SU-DHL-6 (cell line): ENCODE results near the gene IP6K3.

ENCODE experiments used
- H2AFZ ChIP-seq: fragments of 200-600 bp; sonication (generic); 2 replicates; pipeline ENCODE4 v1.6.1; 2014; ENCODE audit warnings: low read depth, mild to moderate bottlenecking, moderate library complexity, mixed read lengths, antibody characterized with exemption, low read length; ENCODE audit not compliant: severe bottlenecking
- H3F3A ChIP-seq: fragments of 200-600 bp; shearing (Covaris generic); 2 replicates; pipeline ENCODE4 v1.6.0; 2016; ENCODE audit warnings: antibody characterized with exemption, mild to moderate bottlenecking; ENCODE audit not compliant: insufficient read depth
- H3K27ac ChIP-seq: fragments of 200-600 bp; sonication (generic); 2 replicates; pipeline ENCODE4 v1.5.1; 2016; ENCODE audit warnings: low read depth, mild to moderate bottlenecking, low read length, moderate library complexity, mixed read lengths
- H3K27me3 ChIP-seq: fragments of 200-600 bp; sonication (generic), shearing (Covaris generic); 2 replicates; pipeline ENCODE4 v1.6.0; 2014; ENCODE audit warnings: mild to moderate bottlenecking, low read length
- H3K36me3 ChIP-seq: fragments of 200-600 bp; sonication (generic); 2 replicates; pipeline ENCODE4 v1.6.1; 2014; ENCODE audit warnings: mild to moderate bottlenecking, low read length, mixed read lengths
- H3K4me2 ChIP-seq: fragments of 300-600, 200-600 bp; shearing (Covaris generic), sonication (generic); 2 replicates; pipeline ENCODE4 v1.6.0; 2014; ENCODE audit warnings: low read length, low read depth, mild to moderate bottlenecking; ENCODE audit not compliant: poor library complexity, severe bottlenecking
- H3K4me3 ChIP-seq: fragments of 200-600 bp; sonication (generic); 2 replicates; pipeline ENCODE4 v1.5.1; 2014; ENCODE audit warnings: antibody characterized with exemption, low read length, mild to moderate bottlenecking, mixed read lengths; ENCODE audit not compliant: insufficient read depth, poor library complexity, severe bottlenecking
- H3K79me2 ChIP-seq: fragments of 200-600 bp; sonication (generic); 2 replicates; pipeline ENCODE4 v1.6.1; 2014; ENCODE audit warnings: mild to moderate bottlenecking, low read length, moderate library complexity; ENCODE audit not compliant: insufficient read depth
- H3K9ac ChIP-seq: fragments of 200-600 bp; sonication (generic); 2 replicates; pipeline ENCODE4 v1.7.0; 2014; ENCODE audit warnings: mild to moderate bottlenecking, low read length
- H3K9me2 ChIP-seq: fragments of 200-600 bp; sonication (generic); replicated peaks from 2 replicates; pipeline ENCODE4 v1.6.1; 2014; ENCODE audit warnings: low read length; ENCODE audit not compliant: insufficient read depth
- H3K9me3 ChIP-seq: fragments of 200-600 bp; sonication (generic); 2 replicates; pipeline ENCODE4 v1.6.1; 2014; ENCODE audit warnings: low read length, mixed read lengths; ENCODE audit not compliant: insufficient read depth
- H4K20me1 ChIP-seq: fragments of 200-600 bp; sonication (generic); 2 replicates; pipeline ENCODE4 v1.6.1; 2014; ENCODE audit warnings: low read depth, mild to moderate bottlenecking, antibody characterized with exemption, low read length, moderate library complexity, mixed read lengths
- EZH2phosphoT487 ChIP-seq: fragments of 200-600 bp; sonication (generic), shearing (Covaris generic); conservative IDR thresholded peaks from 2 replicates; pipeline ENCODE4 v1.6.1; 2018; ENCODE audit warnings: mild to moderate bottlenecking, antibody characterized with exemption, low read length, moderate library complexity, mixed read lengths
- TF ChIP-seq, protein P1 (sequence below): fragments of 200-600 bp; sonication (generic); IDR thresholded peaks from one replicate; pipeline ENCODE4 v1.5.1; 2017; ENCODE audit warnings: antibody characterized with exemption, mild to moderate bottlenecking, low read length, moderate library complexity; ENCODE audit not compliant: insufficient read depth, poor library complexity, severe bottlenecking

Gene IP6K3

DNA sequence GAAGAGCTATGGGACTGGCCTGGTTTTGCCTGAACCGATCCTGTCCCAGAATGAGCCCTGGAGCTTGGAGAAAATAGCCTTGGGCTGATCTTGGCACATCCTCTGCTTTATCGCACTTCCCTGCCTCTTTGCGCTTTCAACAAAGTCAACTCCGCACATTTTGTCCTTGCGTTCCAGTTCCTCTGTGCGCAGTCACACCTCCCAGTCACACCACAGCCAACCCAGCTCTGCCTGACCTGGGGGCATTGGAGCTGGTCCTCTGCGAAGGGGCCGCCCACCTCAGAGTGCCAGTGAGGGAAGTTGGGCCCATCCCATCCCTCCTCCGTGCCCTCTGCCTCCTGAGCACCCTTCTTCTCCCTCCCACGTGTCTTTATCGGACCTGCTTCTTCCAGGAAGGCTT is 18.3 kb downstream of the IP6K3 start:
- no peak overlapping the region for H2AFZ ChIP-seq
- no peaks in the 10 kb centered on the region for H3K79me2 ChIP-seq
- H3K9me2 ChIP-seq = no peaks in the 10 kb centered on the region
- H3K9me3 ChIP-seq = no peaks in the 10 kb centered on the region
- H3F3A ChIP-seq = no peaks in the 10 kb centered on the region
- H3K27me3 ChIP-seq = no peaks in the 10 kb centered on the region
- no peak overlapping the region for H3K4me2 ChIP-seq
- no peak overlapping the region for H3K27ac ChIP-seq
- no peak overlapping the region for H3K9ac ChIP-seq
- H4K20me1 ChIP-seq = no peaks in the 10 kb centered on the region
- no peak overlapping the region for H3K4me3 ChIP-seq
- H3K36me3 ChIP-seq = no peaks in the 10 kb centered on the region
- TF ChIP-seq, protein P1, sequence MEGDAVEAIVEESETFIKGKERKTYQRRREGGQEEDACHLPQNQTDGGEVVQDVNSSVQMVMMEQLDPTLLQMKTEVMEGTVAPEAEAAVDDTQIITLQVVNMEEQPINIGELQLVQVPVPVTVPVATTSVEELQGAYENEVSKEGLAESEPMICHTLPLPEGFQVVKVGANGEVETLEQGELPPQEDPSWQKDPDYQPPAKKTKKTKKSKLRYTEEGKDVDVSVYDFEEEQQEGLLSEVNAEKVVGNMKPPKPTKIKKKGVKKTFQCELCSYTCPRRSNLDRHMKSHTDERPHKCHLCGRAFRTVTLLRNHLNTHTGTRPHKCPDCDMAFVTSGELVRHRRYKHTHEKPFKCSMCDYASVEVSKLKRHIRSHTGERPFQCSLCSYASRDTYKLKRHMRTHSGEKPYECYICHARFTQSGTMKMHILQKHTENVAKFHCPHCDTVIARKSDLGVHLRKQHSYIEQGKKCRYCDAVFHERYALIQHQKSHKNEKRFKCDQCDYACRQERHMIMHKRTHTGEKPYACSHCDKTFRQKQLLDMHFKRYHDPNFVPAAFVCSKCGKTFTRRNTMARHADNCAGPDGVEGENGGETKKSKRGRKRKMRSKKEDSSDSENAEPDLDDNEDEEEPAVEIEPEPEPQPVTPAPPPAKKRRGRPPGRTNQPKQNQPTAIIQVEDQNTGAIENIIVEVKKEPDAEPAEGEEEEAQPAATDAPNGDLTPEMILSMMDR = no peak
- no peak for TF ChIP-seq EZH2phosphoT487

DNA sequence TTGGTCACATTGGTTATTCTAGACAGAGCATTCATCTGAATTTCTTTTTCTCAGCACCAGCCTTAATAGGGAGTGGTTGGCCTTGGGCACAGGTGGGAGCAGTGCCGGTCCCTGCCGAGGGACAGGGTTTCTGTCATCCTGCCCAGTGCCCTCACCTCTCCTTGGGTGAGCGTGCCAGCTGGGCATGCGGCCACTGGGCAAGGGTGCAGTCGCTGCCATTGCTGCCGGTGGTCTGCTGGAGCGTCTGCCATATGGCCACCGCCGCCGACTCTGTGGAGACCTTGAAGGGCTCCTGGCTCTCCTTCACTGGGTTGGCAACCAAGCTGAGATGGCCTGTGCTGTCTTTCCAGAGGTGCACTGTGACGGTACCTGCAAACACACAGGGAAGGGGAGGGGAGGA is 18.8 kb downstream of the IP6K3 start:
- no peak overlapping the region for H3K4me3 ChIP-seq
- no peaks in the 10 kb centered on the region for H4K20me1 ChIP-seq
- no peak for TF ChIP-seq EZH2phosphoT487
- TF ChIP-seq, protein P1 = no peak
- no peak overlapping the region for H2AFZ ChIP-seq
- H3K9ac ChIP-seq = no peak overlapping the region
- H3K4me2 ChIP-seq = no peak overlapping the region
- H3F3A ChIP-seq = no peaks in the 10 kb centered on the region
- H3K36me3 ChIP-seq = no peaks in the 10 kb centered on the region
- no peaks in the 10 kb centered on the region for H3K9me3 ChIP-seq
- no peaks in the 10 kb centered on the region for H3K27me3 ChIP-seq
- no peak overlapping the region for H3K27ac ChIP-seq
- no peaks in the 10 kb centered on the region for H3K9me2 ChIP-seq
- H3K79me2 ChIP-seq = no peaks in the 10 kb centered on the region

DNA sequence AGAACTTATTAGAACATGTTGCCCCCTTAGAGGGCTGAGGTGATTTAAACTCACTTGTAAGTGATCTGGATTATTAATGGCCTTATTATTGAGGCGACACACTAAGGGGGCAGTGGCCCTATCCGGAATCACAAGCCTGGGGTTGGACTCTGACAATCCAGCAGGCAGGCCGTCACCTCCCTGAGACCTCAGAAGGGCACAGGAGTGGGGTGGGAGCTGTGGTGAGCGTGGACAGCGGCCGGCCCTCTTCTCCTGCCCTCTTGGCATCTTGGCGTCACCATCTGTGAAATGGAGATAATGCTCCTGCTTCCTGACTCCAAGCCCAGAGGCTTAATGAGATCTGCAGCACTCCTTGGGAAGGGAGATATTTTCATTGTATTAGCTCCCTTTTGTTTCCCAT is 19.6 kb downstream of the IP6K3 start:
- Histone ChIP-seq H4K20me1 (no peaks in the 10 kb centered on the region), H3K79me2 (no peaks in the 10 kb centered on the region), H3K9me2 (no peaks in the 10 kb centered on the region), H3K9ac (no peak overlapping the region), H3K4me2 (no peak overlapping the region), H3K4me3 (no peak overlapping the region), H3K9me3 (no peaks in the 10 kb centered on the region), H3K27ac (no peak overlapping the region), H3K36me3 (no peaks in the 10 kb centered on the region), H3K27me3 (0 out of 2 replicates have a peak, but pooled peaks cover 4% of the 10 kb centered on the region), H2AFZ (no peak overlapping the region), H3F3A (no peaks in the 10 kb centered on the region)
- no peak for TF ChIP-seq EZH2phosphoT487
- TF ChIP-seq, protein P1 = no peak

DNA sequence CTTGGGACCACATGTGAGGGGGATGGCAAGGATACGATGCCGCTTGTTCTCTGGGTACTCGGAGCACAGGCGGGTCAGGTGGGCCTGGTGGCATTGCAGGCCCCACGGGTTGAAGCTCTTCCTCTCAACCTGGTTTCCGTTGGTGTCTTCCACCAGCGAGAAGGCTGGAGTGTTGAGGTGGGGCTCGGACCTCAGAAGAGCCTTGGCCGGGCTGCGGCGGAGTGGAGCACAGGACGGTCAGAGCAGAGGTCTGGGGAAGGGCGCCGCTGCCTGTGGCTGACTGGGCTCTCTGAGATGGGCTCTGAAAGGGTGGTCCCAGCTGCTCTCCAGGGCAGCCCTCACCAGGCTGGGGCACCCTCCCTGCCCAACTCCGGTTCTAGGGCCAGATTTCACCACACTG is 20.0 kb downstream of the IP6K3 start:
- no peak for TF ChIP-seq EZH2phosphoT487
- TF ChIP-seq, protein P1 = no peak
- Histone ChIP-seq H3K9ac (no peak overlapping the region), H3K27me3 (0 out of 2 replicates have a peak, but pooled peaks cover 4% of the 10 kb centered on the region), H3K4me3 (no peak overlapping the region), H3K79me2 (no peaks in the 10 kb centered on the region), H3K27ac (no peak overlapping the region), H3K9me2 (no peaks in the 10 kb centered on the region), H3K4me2 (no peak overlapping the region), H3F3A (no peaks in the 10 kb centered on the region), H2AFZ (no peak overlapping the region), H3K9me3 (no peaks in the 10 kb centered on the region), H4K20me1 (no peaks in the 10 kb centered on the region), H3K36me3 (no peaks in the 10 kb centered on the region)
